ENCODE measurements around the gene RAB11A.

DNA sequence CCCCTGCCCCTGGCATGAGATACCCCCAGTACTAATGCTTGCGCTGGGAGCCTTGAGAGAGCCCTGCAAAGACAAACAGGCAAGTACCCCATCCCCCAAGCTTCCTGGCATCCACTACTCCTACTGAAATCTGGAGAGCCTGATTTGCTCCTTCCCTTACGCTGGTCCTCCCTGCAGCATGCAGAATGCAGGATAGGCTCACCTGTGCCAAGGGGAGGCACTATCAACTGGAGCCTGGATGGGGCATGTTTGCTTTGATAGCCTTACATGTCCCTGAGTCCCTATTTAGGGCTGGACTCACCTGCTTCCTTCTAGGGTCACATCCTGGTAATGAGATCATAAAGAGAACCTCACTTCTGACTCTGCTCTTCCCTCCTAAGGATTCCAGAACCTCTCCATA, 42.9 kb downstream of the RAB11A start:
- TF ChIP-seq, protein P1, sequence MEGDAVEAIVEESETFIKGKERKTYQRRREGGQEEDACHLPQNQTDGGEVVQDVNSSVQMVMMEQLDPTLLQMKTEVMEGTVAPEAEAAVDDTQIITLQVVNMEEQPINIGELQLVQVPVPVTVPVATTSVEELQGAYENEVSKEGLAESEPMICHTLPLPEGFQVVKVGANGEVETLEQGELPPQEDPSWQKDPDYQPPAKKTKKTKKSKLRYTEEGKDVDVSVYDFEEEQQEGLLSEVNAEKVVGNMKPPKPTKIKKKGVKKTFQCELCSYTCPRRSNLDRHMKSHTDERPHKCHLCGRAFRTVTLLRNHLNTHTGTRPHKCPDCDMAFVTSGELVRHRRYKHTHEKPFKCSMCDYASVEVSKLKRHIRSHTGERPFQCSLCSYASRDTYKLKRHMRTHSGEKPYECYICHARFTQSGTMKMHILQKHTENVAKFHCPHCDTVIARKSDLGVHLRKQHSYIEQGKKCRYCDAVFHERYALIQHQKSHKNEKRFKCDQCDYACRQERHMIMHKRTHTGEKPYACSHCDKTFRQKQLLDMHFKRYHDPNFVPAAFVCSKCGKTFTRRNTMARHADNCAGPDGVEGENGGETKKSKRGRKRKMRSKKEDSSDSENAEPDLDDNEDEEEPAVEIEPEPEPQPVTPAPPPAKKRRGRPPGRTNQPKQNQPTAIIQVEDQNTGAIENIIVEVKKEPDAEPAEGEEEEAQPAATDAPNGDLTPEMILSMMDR (IDR thresholded peaks at IDR 0.05; ENCODE audit: poor library complexity, severe bottlenecking), result no peak
- TF ChIP-seq TAF1 (IDR thresholded peaks at IDR 0.05; ENCODE audit: low read depth) (no peak), RAD21 (conservative IDR thresholded peaks at IDR 0.05) (no peak), EZH2 (IDR thresholded peaks at IDR 0.05; ENCODE audit: borderline replicate concordance, insufficient read depth, low read length, poor library complexity, severe bottlenecking) (no peak)
